Activated CD4-positive, alpha-beta memory T cell treated with anti-CD3 and anti-CD28 coated beads for 36 hours (primary cell): ENCODE measurements around the gene GALC. TPM values are rescaled to one million over a fixed set of nuclear protein-coding genes. Genes with fewer than 3 reads are reported as not detected.

Source experiments
- CTCF ChIA-PET: fragments of 350-600 bp; sonication (Branson Sonifier 250); formaldehyde crosslinking; loops from one replicate; lab custom pipeline; 2021; ENCODE audit warnings: antibody characterized with exemption, inconsistent platforms; lab: Charles Lee
- POLR2A ChIA-PET: fragments of 350-600 bp; sonication (Branson Sonifier 250); formaldehyde crosslinking; loops from one replicate; lab custom pipeline; 2021; ENCODE audit warnings: antibody characterized with exemption; lab: Charles Lee
- DNase-seq: peaks from one replicate; pipeline ENCODE4 v3.0.0-alpha.2; 2020
- H3K27ac Mint-ChIP-seq: one replicate; pipeline ENCODE4 v1.8.0; 2021; ENCODE audit warnings: mixed read lengths
- H3K27me3 Mint-ChIP-seq: one replicate; pipeline ENCODE4 v1.8.0; 2021; ENCODE audit warnings: mixed read lengths
- H3K36me3 Mint-ChIP-seq: one replicate; pipeline ENCODE4 v1.8.0; 2021; ENCODE audit warnings: mixed read lengths
- H3K4me1 Mint-ChIP-seq: one replicate; pipeline ENCODE4 v1.8.0; 2021; ENCODE audit warnings: low read depth, mixed read lengths
- H3K4me3 Mint-ChIP-seq: one replicate; pipeline ENCODE4 v1.8.0; 2021; ENCODE audit warnings: mild to moderate bottlenecking, mixed read lengths
- H3K9me3 Mint-ChIP-seq: one replicate; pipeline ENCODE4 v1.8.0; 2021; ENCODE audit warnings: mixed read lengths
- intact Hi-C: fragments of 100-400 bp; cut with micrococcal nuclease; formaldehyde crosslinking; loops from one replicate; pipeline ENCODE4 v1.15.1; 2023
- total RNA-seq, 2 experiments: library from RNA; stranded (reverse); gene quantifications; one replicate each; pipeline ENCODE4 v1.2.3, GENCODE V29; 2021

The GALC gene
- total RNA-seq, 2 experiments from 2014 or later: 14.4 to 14.7 TPM

DNA sequence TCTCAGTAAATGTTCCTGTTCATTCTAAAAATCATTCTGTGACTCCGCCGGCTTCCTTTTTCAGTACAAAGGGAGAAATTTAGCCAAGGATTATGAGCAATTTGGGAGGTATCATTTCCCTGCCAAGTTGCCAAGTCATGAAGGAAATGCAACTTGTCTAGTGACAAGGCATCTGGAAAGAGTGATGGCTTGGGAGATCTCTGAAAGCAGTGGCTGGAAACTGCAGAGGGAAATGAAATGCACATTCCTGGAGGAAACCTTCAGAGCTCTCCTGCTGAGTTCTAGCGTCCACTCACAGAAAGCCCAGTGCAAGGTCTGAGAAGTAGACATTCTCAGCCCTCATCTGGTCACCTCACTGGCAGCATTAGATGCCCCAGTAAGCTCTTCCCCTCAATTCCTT, 91.7 kb downstream of the GALC start:
- intact Hi-C loops: no loop called here
- DNase-seq: no peak
- H3K27me3 Mint-ChIP-seq: peaks cover 2% of the 10 kb centered on the region
- H3K36me3 Mint-ChIP-seq: no peaks in the 10 kb centered on the region
- no peak overlapping the region for H3K4me3 Mint-ChIP-seq
- no peak overlapping the region for H3K27ac Mint-ChIP-seq
- H3K4me1 Mint-ChIP-seq: no peaks in the 10 kb centered on the region
- ChIA-PET CTCF (no interaction called here), POLR2A (no interaction called here)
- H3K9me3 Mint-ChIP-seq: no peaks in the 10 kb centered on the region

- Mint-ChIP-seq H3K27me3 (peaks cover 2% of the 10 kb centered on the region), H3K4me3 (no peak overlapping the region), H3K27ac (no peak overlapping the region), H3K4me1 (no peaks in the 10 kb centered on the region), H3K36me3 (no peaks in the 10 kb centered on the region), H3K9me3 (no peaks in the 10 kb centered on the region)
- intact Hi-C loops: no loop called here
- DNase-seq: no peak
- ChIA-PET POLR2A (no interaction called here), CTCF (interaction anchor here (3.3 to 5.4 kb wide), 2 partner anchors 94 to 154 kb away, joined by 13 to 105 read pairs; no protein-coding TSS in a partner anchor)
These were observed 93.8 kb downstream of the GALC start for GRCh38 chr14:87899228-87899627.

DNA sequence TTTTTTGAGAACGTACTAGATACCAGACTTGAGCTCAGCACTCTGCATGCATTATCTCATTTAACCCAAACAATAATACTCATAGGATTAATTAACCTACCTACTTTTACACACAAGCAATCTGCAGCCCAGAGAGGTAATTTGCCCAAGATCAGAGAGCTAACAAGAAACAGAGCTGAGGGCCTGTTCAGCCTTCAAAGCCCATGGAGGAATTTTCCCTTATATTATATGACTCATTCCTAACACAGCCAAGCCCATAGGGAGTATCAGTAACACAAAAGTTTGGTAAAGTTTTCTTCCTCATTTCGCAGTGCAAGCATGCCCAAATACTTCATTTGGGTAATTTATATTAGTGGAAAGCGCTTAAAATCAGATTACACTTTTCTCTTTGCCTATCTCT, 94.7 kb downstream of the GALC start:
- intact Hi-C loops: no loop called here
- H3K9me3 Mint-ChIP-seq: no peaks in the 10 kb centered on the region
- H3K4me1 Mint-ChIP-seq: no peaks in the 10 kb centered on the region
- no peak overlapping the region for H3K4me3 Mint-ChIP-seq
- ChIA-PET POLR2A (no interaction called here), CTCF (interaction anchor here (0.7 to 5.4 kb wide), 5 partner anchors 10 to 153 kb away, joined by 3 to 105 read pairs (median 7); no protein-coding TSS in a partner anchor)
- H3K27me3 Mint-ChIP-seq: peaks cover 2% of the 10 kb centered on the region
- H3K27ac Mint-ChIP-seq: no peak overlapping the region
- H3K36me3 Mint-ChIP-seq: no peaks in the 10 kb centered on the region
- no peak for DNase-seq

GRCh38 chr14:87896393-87897380, 96.3 kb downstream of the GALC start:
- intact Hi-C loops: loop anchor here (1.0 kb wide), 2 partner anchors 91 to 151 kb away; no protein-coding TSS in a partner anchor
- Mint-ChIP-seq H3K4me3 (no peak overlapping the region), H3K4me1 (no peaks in the 10 kb centered on the region), H3K36me3 (no peaks in the 10 kb centered on the region), H3K27me3 (peaks cover 2% of the 10 kb centered on the region), H3K27ac (no peak overlapping the region), H3K9me3 (no peaks in the 10 kb centered on the region)
- ChIA-PET POLR2A (no interaction called here), CTCF (interaction anchor here (0.6 to 5.4 kb wide), 13 partner anchors 8 to 319 kb away, joined by 3 to 105 read pairs (median 4); no protein-coding TSS in a partner anchor)
- no peak for DNase-seq

DNA sequence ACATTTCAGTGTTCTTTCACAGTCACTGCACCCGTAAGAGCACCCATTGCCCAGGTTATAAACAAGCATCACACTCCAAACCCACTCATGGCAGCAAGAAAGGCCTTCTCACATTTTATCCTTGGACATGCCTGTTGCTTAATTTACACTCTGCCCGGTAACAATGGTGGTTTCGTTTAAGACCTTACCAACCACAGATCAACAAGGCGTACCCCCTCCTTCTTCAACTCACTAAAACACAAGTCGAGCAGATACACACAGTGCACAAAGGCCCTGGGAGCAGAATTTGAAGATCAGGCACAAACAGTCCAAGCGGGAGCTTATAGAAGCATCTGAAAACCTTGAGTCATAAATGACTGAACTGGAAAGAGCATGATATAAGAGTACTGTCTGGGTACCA, 98.1 kb downstream of the GALC start:
- H3K9me3 Mint-ChIP-seq: no peaks in the 10 kb centered on the region
- H3K27me3 Mint-ChIP-seq: peaks cover 2% of the 10 kb centered on the region
- intact Hi-C loops: no loop called here
- no peaks in the 10 kb centered on the region for H3K36me3 Mint-ChIP-seq
- no peaks in the 10 kb centered on the region for H3K4me1 Mint-ChIP-seq
- no peak overlapping the region for H3K4me3 Mint-ChIP-seq
- POLR2A ChIA-PET: no interaction called here
- CTCF ChIA-PET: interaction anchor here (1.1 to 5.4 kb wide), 5 partner anchors 11 to 149 kb away, joined by 4 to 105 read pairs (median 6); no protein-coding TSS in a partner anchor
- DNase-seq: no peak
- no peak overlapping the region for H3K27ac Mint-ChIP-seq

GRCh38 chr14:87892763-87893162, 100.2 kb downstream of the GALC start:
- ChIA-PET POLR2A (no interaction called here), CTCF (interaction anchor here (1.7 kb wide), 1 partner anchor 87 kb away, joined by 8 read pairs; no protein-coding TSS in a partner anchor)
- Mint-ChIP-seq H3K27me3 (peaks cover 2% of the 10 kb centered on the region), H3K9me3 (no peaks in the 10 kb centered on the region), H3K36me3 (no peaks in the 10 kb centered on the region), H3K4me1 (no peaks in the 10 kb centered on the region), H3K27ac (no peak overlapping the region), H3K4me3 (no peak overlapping the region)
- intact Hi-C loops: loop anchor here (1.0 kb wide), 1 partner anchor 87 kb away; no protein-coding TSS in a partner anchor
- no peak for DNase-seq

- ChIA-PET POLR2A (no interaction called here), CTCF (interaction anchor here (1.0 kb wide), 3 partner anchors 9 to 143 kb away, joined by 3 to 7 read pairs (median 3); no protein-coding TSS in a partner anchor)
- peak; percentile 59 for DNase-seq
- H3K27ac Mint-ChIP-seq: no peak overlapping the region
- H3K9me3 Mint-ChIP-seq: no peaks in the 10 kb centered on the region
- no peaks in the 10 kb centered on the region for H3K27me3 Mint-ChIP-seq
- no peak overlapping the region for H3K4me3 Mint-ChIP-seq
- no peaks in the 10 kb centered on the region for H3K4me1 Mint-ChIP-seq
- intact Hi-C loops: loop anchor here (1.0 kb wide), 1 partner anchor 280 kb away; no protein-coding TSS in a partner anchor
- H3K36me3 Mint-ChIP-seq: no peaks in the 10 kb centered on the region
These were observed 104.6 kb downstream of the GALC start for GRCh38 chr14:87888136-87888999.

GRCh38 chr14:87883750-87884149, 109.2 kb downstream of the GALC start:
- no peak for DNase-seq
- POLR2A ChIA-PET: no interaction called here
- Mint-ChIP-seq H3K9me3 (no peaks in the 10 kb centered on the region), H3K4me3 (no peak overlapping the region), H3K27me3 (no peaks in the 10 kb centered on the region), H3K27ac (no peak overlapping the region), H3K36me3 (no peaks in the 10 kb centered on the region), H3K4me1 (no peaks in the 10 kb centered on the region)
- intact Hi-C loops: no loop called here
- CTCF ChIA-PET: interaction anchor here (1.1 to 1.4 kb wide), 2 partner anchors 11 to 285 kb away, joined by 4 to 5 read pairs; no protein-coding TSS in a partner anchor

Other genes with a start within 250 kb of the GALC start
- 10 to 100 TPM; 13.4 to 13.7 TPM for gene GPR65, start 12.0 kb upstream of the GALC start, total RNA-seq